GM21619 (cell line): ENCODE data around the gene GFER.
A peak's percentile ranks its signal among the peaks of the same experiment; 100 is the strongest.

Experiments used
- ATAC-seq: cut with Tn5 transposase; IDR thresholded peaks from one replicate; pipeline ENCODE4 v1.9.1; 2021; ENCODE audit not compliant: unreplicated experiment

GFER gene

GRCh38 chr16:1974157-1975070, 9.6 kb upstream of the GFER start:
- ATAC-seq, result no peak

GRCh38 chr16:1975432-1976215, 8.4 kb upstream of the GFER start:
- no peak for ATAC-seq

DNA sequence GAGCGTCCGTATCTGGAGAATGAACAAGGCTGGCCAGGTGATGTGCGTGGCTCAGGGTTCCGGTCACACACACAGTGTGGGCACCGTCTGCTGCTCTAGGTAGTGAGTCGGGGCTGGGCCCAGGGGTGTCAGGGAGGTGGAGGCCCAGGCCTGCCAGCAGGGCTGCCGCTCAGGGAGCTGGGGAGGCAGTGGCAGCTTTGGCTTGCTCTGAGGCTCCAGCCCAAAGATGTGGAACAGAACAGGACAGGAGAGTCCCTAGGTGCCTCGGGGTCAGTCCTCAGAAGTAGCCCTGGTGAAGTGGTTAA, 7.8 kb upstream of the GFER start:
- ATAC-seq, result no peak

GRCh38 chr16:1976951-1977874, 6.8 kb upstream of the GFER start:
- ATAC-seq, result no peak

DNA sequence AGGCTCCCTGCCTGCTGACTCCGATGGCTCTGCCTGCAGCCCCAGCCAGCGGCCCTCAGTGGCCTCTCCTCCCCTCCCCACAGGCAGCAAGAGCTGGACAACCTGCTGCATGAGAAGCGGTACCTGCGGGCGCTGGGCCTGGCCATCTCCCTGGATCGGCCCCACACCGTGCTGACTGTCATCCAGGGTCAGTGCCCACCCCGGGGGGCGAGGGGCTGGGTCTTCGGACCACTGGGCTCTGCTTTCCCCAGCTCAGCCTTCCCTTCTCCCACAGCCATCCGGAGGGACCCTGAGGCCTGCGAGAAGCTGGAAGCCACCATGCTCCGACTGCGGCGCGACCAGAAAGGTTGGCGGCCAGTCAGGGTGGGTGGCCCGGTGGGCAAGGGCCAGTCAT, 6.1 kb upstream of the GFER start:
- no peak for ATAC-seq

- no peak for ATAC-seq
Measured at GRCh38 chr16:1978476-1979120, 5.4 kb upstream of the GFER start.

DNA sequence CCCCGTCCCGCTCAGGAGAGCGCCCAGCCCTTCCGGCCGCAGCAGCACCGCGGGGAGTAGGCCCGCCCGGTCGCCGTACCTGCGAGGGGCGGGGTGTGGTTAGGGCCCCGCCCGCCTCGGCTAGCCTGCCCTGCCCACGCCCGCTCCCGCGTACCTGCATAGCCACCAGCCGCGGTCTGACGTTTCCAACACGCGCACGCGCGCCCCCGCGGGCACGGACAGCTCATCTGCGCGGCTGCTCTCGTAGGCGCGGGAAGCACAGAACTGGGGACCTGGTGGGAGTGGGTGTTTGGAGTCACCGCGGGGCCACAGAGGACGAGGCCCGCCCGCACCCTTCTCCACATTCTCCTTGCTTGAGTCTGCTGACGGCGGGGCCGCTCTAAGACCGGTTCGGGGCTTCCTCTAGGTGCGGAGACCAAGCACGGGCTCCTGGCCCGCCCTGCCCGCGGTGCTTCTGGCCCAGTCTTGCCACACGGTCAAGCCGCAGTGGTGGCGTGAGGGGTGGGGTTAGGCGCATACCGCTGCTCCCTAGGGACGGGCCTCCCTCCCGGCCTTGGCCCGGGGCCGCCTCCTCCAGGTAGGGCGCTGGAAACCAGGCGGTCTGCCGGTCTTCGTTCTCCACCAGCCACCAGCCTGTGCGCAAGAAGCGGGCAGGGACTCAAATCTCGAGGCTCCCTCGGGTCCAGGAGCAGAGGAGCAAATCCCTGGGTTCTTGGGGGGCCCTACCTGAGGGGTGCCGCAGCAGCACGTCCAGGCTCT, 4.5 kb upstream of the GFER start:
- no peak for ATAC-seq

DNA sequence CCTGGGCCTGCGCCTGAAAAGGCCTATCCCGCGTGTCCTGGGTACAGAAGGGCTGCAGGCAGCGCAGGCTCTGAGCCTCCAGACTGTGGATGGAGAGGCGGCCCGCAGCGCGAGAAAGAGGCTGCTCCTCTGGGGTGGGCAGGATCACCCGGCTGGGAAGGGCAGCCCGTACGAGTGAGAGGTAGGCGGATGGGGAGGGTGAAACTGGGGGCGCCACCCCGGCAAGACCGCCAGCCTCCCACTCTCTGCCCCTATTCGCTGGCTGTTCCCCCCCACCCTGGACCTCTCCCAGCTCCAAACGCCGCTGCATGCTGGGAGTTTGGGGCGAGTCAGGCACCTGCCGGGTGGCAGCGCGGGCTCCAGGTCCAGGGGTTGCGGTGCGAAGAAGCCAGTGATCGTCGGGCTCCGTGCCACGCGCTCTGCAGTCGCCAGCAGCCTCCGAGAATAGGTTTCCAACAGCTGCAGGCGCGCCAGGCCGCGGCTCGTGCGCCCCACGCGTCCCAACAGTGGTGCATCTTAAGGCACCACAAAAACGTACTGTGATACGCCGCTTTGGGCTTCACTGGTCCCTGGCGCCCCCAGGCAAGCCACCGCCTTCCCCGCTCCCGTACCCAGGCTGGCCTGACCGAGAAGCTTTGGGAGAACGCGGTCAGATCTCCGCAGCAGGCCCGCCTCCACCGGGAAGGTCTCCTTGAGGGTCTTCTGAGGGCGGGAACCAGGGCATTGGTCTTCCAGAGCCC, 3.8 kb upstream of the GFER start:
- ATAC-seq, result no peak

DNA sequence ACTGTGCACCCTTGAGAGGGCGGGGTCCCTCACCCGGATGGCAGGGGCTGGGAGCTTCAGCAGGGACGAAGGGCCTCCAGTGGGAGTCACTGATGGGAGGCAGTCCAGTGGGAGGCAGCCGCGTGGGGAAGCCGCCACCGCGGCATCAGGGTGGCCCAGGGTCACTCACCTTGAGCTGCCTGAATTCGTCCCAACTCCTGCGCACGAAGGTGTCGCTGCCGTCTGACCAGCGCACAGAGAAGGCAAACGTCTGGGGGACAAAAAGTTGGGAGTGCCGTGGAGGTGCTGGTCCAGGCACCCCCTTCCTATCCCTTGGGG, 3.3 kb upstream of the GFER start:
- ATAC-seq, result no peak

DNA sequence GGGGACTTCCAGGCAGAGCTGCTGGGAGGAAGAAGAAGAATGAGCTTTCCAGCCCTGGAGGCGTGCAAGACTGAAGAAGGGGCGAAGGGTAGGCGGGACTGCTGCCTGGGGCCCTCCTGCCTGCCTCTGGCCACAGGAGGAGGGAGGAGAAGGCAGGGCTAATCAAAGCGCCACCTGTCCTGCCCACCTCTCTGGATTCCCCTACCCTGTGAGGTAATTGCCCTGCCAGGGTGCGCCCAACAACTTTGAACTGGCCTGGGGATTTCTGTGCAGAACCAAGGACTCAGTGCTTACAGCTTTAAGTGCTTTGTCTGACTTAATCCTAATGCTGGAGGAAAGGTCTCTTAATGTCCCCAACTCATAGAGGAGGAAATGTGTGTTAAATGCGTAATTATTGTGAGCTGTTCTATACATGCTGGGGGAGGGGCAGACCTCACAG, 2.6 kb upstream of the GFER start, which contains the start of gene NOXO1:
Gene NOXO1 (minus strand): TSS at position 72 of the 439 bp plus-strand sequence. CDS start 290 bp downstream, outside the sequence.
- ATAC-seq, result no peak

GRCh38 chr16:1982013-1982433, 2.0 kb upstream of the GFER start:
- ATAC-seq, result no peak

DNA sequence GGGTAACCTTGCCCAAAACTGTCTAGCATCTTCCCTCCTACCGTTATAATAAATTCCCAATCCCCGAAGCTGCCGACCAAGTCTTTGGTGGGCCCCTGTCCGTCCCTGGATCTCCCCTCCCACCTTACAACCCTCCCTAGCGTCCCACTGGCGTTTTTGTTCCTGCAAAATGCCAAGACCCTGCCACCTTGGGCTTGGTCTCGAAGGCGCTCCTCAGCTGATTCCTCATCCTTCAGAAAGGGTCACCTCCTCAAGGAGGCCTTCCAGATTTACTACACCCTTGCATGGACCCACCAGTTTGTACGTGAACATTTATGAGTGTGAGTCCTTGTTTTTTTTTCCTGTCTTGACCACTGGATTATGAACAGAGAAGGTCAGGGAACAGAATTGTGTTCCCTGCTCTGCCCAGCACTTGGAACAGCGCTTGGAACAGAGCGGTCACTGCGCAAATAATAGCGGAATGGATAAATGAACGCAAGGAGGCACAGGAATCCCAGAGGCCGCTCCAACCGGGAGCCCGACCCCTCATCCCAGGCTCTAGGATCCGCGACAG, 926 bp upstream of the GFER start:
- ATAC-seq, result no peak

DNA sequence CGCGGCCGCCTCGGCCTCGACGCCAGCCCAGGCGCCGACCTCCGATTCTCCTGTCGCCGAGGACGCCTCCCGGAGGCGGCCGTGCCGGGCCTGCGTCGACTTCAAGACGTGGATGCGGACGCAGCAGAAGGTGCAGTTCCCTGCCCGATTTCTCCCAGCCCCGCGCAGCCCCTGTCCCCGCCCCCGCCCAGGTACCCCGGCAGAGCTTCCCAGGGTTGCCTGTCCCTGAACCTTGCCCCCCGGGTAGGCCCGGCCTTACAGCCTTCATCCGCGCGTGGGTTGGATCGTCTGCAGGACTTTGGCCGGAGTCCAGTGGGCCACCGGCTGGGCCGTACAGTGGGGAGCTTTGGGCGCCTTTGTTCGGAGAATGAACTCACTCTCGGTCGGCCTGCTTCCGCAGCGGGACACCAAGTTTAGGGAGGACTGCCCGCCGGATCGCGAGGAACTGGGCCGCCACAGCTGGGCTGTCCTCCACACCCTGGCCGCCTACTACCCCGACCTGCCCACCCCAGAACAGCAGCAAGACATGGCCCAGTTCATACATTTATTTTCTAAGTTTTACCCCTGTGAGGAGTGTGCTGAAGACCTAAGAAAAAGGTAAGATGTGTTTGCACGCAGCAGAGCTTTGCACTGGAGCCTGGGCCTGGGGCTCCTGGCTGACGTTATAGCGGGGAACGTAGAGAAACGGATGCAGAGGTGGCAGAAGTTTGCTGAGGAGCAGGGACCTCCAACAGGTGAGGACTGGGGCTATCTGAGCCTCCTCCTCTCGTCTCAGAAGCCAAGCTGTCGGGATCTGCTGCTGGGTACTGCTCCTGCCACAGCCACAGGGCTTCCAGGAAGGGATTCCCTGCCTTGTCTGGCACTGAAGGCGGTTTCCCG, 593 bp downstream of the GFER start:
- peak; percentile 12 for ATAC-seq

GRCh38 chr16:1985466-1986150, 1.6 kb downstream of the GFER start:
- ATAC-seq, result no peak

DNA sequence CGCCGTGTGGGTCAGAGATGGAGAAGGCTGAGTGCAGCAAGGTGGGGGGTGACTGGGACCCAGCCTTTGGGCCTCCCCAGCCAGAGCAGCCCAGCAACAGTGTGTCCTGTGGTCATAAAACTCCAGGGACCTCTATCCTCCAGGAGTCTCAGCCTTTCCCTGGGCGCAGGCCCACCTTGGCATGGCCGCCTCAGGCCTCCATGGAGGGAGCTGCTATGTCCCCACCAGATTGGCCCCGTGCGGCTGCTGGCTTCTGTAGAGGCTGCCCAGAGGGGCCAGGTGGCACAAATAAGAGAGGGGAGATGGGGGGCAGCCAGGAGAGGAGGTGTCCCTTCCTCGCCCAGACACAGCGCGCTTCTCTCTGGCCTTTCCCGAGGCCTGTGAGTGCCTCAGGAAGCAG, 3.2 kb downstream of the GFER start:
- no peak for ATAC-seq

- ATAC-seq, result no peak
Measured at GRCh38 chr16:1989209-1990100, 5.5 kb downstream of the GFER start, which contains the start of gene SYNGR3. TSS of gene SYNGR3 (plus strand) at chr16:1989970. CDS start at chr16:1990103, 133 bp downstream.

- ATAC-seq, result no peak
Measured at GRCh38 chr16:1990101-1990350, 6.0 kb downstream of the GFER start.
